ENCODE results near the gene TRAK1. TPM values are rescaled to one million over a fixed set of nuclear protein-coding genes. Genes with fewer than 3 reads are reported as not detected.

Gene TRAK1
- total and polyA plus RNA-seq, 2 of the 4 experiments (the other 2 are of a cell fraction), result 25.6 to 28.1 TPM

DNA sequence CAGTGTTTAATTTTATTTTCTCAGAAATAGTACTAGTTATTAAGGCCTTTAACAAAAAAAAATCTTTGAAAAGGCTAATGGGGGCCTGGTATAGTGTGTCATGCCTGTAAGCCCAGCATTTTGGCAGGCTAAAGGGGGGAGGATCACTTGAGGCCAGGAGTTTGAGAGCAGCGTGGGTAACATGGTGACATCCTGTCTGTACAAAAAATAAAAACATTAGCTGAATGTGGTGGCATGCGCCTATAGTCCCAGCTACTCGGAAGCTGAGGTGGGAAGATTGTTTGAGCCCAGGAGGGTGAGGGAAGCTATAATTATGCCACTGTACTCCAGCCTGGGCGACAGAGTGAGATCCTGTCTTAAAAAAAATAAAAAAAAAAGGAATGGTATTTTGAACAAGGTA lies 61.9 kb downstream of the TRAK1 start:
- Histone ChIP-seq H3K27ac (ENCODE audit: insufficient read depth, low read length) (no peak overlapping the region), H3K9me3 (ENCODE audit: control insufficient read depth, insufficient read depth, low read length) (no peaks in the 10 kb centered on the region), H3K79me1 (ENCODE audit: low read depth in 1 of 2, low read length in 2 of 2) (peaks cover 18 to 33% of the 10 kb centered on the region in 2 experiments), H2BK20ac (ENCODE audit: low read depth, low read length) (no peak overlapping the region), H3K4me1 (ENCODE audit: control insufficient read depth, insufficient read depth, low read length) (no peaks in the 10 kb centered on the region), H3K14ac (replicated peaks; ENCODE audit: low read depth, low read length) (no peak overlapping the region), H2AK9ac (replicated peaks; ENCODE audit: low read depth, low read length, poor library complexity) (no peak overlapping the region), H2BK5ac (ENCODE audit: low read depth, low read length, poor library complexity, severe bottlenecking) (no peak overlapping the region), H3K23ac (ENCODE audit: low read depth, low read length) (no peak overlapping the region), H3K9ac (ENCODE audit: low read depth, low read length) (no peak overlapping the region), H4K8ac (ENCODE audit: low read depth in 2 of 2, low read length in 2 of 2) (no peak overlapping the region), H4K5ac (ENCODE audit: low read depth, low read length) (no peak overlapping the region), H3K4me2 (ENCODE audit: low read depth, low read length) (no peak overlapping the region), H3K18ac (ENCODE audit: low read depth, low read length) (no peak overlapping the region), H3K4me3 (ENCODE audit: insufficient read depth, low read depth, low read length) (no peak overlapping the region), H3K9me1 (ENCODE audit: insufficient read depth, low read length) (peaks cover 5% of the 10 kb centered on the region; the same call in 1 of the 2 replicates), H3K27me3 (ENCODE audit: control insufficient read depth, insufficient read depth, low read length) (no peaks in the 10 kb centered on the region), H3K56ac (ENCODE audit: extremely low read depth, insufficient read depth, low read length) (no peak overlapping the region), H3K36me3 (ENCODE audit: control insufficient read depth, insufficient read depth, low read length) (no peaks in the 10 kb centered on the region), H2BK15ac (ENCODE audit: low read depth, low read length) (no peak overlapping the region), H4K20me1 (ENCODE audit: insufficient read depth, low read length) (peaks cover 16% of the 10 kb centered on the region; the same call in 1 of the 2 replicates), H3K4ac (ENCODE audit: low read depth, low read length) (no peak overlapping the region), H2BK120ac (ENCODE audit: low read depth, low read length) (no peak overlapping the region), H2AK5ac (ENCODE audit: low read depth, low read length) (no peak overlapping the region), H2AFZ (replicated peaks; ENCODE audit: low read length, poor library complexity) (no peak overlapping the region), H4K91ac (ENCODE audit: insufficient read depth, low read depth, low read length) (no peak overlapping the region)
- TF ChIP-seq MAZ (IDR thresholded peaks at IDR 0.05; ENCODE audit: borderline replicate concordance, low read depth, low read length) (no peak), POLR2A (IDR thresholded peaks at IDR 0.05; ENCODE audit: low read depth, low read length) (no peak), ELK1 (IDR thresholded peaks at IDR 0.05; ENCODE audit: borderline replicate concordance, low read depth, low read length) (no peak), FOS (IDR thresholded peaks at IDR 0.05; ENCODE audit: low read depth, low read length) (no peak), RCOR1 (IDR thresholded peaks at IDR 0.05; ENCODE audit: insufficient replicate concordance, low read length) (no peak), CHD1 (IDR thresholded peaks at IDR 0.05; ENCODE audit: low read depth, low read length) (no peak)
- POLR2A ChIA-PET (ENCODE audit: unreplicated experiment), result no interaction called here
- in situ Hi-C loops (cut with MboI; ENCODE audit: low sequenced_read_pairs) (no loop called here), intact Hi-C loops (cut with micrococcal nuclease) (no loop called here), dilution Hi-C loops (cut with HindIII; ENCODE audit: low sequenced_read_pairs, unreplicated experiment) (no loop called here)
- WGBS, 2 experiments (ENCODE audit: extremely low coverage in 2 of 2, insufficient read length in 1 of 2), result no CpG with 5 or more reads among the region's 4 CpGs
- ATAC-seq (ENCODE audit: low read depth) (no peak), DNase-seq (no peak)
- BruUV-seq (replicated peaks), result no TSS peak
- CTCF ChIA-PET, result interaction anchor here (0.9 to 1.0 kb wide), 2 partner anchors 11 to 38 kb away, joined by 3 read pairs; no protein-coding TSS in a partner anchor
